ENCODE results near the gene IDUA.

The IDUA gene

DNA sequence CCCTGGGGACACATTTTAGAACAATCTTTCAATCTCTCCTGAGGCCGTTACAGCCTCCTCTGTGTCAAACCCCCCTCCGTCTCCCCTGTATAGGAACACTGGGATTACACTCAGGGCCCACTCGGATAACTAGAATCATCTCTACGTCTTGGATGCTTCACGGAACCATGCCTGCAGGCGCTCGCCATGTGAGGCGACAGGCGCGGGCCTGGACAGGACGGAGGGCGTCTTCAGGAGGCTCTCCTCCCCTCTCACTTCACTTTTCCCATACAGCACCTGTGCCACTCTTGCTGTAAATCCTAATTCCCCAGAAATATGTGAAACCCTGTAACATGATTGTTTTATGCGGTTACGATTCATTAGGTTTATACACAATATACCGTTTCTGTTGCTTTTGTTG, 4.0 kb upstream of the IDUA start:
- DNase-seq = no peak
- intact Hi-C loops (cut with DNase I) = loop anchor here (10.0 kb wide), 1 partner anchor 238 kb away; no protein-coding TSS in a partner anchor

DNA sequence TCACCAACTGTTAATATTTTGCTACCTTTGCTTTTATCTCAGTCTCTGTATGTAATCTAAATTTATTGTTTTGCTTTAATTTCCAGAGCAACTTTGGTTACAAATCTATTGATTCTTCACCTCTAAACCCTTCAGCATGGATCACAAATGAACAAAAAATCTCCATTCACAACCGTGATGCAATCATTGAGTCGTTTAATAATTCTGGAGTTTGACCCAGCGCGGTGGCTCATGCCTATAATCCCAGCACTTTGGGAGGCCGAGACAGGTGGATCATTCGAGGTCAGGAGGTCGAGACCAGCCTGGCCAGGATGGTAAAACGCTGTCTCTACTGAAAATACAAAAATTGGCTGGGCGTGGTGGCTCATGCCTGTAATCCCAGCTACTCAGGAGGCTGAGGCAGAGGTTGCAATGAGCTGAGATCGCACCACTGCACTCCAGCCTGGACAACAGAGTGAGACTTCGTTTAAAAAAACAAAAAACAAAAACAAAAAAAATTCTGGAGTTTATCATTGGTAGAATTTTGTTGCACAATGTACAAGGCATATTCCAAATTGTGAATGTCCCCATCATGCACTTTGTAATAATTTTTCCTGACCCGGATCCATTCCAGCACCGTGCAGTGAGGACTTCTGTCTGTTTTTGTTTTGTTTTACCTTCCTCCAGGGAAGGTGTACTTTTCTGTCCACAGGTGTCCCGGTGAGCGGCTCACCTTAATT, 2.3 kb upstream of the IDUA start:
- intact Hi-C loops (cut with DNase I) = loop anchor here (10.0 kb wide), 1 partner anchor 240 kb away; no protein-coding TSS in a partner anchor

DNA sequence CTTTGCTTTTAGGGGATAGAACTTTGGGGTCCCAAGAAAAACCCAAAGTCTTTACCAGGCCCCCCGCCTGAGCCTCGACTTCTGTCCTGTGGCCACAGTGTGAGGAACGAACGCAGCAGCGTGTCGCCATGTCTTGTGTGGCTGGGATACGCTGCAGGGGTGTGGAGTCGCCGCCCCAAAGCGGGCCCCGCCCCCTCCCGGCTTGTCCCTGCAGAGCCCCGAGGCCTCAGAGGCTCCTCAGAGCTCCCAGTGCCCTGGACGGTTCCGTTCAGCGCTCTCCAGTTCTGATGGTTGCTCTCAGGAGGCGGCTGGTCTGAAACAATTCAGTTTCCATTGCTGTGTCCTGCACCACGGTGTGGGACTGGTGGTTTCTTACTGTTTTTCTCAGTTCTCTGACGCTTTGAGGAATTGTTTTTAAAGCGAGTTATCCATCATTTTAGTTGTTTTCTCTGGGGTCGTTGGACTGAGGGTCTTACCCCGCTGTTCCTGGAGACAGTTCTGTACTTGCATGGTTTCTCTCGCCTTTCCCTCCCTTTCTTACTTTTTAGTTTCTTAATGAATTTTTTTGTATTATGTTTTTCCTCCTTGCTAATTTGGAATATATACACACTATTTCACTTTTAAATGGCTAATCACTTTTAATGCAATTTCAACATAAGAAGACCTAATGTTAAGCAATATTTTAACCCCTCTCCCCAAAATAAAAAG, 1.6 kb upstream of the IDUA start:
- DNase-seq = peak in 2 of 10 donors; percentile 31 to 83
- intact Hi-C loops (cut with DNase I) = loop anchor here (10.0 kb wide), 1 partner anchor 240 kb away; no protein-coding TSS in a partner anchor

More for the DNA sequence above, 2.3 kb upstream of the IDUA start:
- no peak for DNase-seq

DNA sequence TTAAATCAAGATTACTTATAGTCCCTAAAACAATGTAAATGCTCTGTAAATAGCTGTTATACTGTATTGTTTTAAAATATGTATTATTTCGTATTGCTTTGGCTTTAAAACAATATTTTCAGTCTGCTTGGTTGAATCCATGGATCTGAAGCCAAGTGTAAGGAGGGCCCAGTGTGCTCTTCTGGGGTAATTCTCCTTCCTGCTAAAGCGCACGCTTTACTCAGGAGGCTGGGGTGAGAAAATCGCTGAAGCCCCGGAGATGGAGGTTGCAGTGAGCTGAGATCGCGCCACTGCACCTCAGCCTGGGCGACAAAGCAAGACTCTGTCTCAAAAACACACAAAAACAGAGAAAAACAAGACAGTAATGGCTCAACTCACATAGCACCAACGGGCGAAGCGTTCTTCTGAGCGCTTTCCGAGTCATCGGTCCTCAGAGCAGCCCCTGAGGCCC, 391 bp upstream of the IDUA start:
- intact Hi-C loops (cut with DNase I) = loop anchor here (10.0 kb wide), 1 partner anchor 242 kb away; no protein-coding TSS in a partner anchor
- no peak for DNase-seq

DNA sequence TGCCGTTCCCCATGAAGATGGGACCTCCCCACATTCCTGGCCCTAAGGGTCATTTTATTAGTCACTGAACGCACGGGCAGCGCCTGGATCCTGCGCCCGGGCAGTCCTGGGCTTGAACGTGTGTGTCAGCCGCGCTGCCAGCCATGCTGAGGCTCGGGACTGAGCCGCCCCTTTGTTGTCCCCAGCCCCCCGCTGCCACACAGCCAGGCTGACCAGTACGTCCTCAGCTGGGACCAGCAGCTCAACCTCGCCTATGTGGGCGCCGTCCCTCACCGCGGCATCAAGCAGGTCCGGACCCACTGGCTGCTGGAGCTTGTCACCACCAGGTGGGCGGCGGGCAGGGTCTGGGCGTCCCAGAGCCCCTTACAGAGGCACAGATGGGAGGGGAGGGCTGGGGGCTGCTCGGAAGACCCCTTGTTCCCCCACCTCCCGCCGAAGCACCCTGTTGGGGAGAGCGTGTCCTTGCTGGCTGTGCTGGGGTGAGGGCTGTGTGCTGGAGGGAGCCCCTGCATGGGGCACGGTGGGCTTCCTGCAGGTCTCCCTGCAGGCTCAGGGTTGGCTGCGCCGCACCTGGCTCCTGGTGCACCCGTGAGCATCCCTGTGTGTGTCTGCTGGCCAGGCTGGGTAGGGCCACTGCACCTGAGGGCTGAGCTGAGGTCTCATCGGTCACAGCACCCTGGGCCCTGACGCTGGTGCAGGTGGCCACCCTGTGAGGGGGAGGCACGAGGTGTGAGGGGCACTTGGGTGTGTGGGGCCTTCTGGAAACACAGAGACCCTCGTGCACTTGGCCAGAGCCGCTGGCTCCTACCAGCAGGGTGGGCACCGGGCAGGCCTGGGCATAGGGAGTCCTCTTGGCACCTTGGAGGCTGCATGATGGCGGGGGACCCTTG, 1.0 kb downstream of the IDUA start:
- DNase-seq = peak in 1 of 10 donors; percentile 82
- intact Hi-C loops (cut with DNase I) = loop anchor here (10.0 kb wide), 1 partner anchor 243 kb away; no protein-coding TSS in a partner anchor

DNA sequence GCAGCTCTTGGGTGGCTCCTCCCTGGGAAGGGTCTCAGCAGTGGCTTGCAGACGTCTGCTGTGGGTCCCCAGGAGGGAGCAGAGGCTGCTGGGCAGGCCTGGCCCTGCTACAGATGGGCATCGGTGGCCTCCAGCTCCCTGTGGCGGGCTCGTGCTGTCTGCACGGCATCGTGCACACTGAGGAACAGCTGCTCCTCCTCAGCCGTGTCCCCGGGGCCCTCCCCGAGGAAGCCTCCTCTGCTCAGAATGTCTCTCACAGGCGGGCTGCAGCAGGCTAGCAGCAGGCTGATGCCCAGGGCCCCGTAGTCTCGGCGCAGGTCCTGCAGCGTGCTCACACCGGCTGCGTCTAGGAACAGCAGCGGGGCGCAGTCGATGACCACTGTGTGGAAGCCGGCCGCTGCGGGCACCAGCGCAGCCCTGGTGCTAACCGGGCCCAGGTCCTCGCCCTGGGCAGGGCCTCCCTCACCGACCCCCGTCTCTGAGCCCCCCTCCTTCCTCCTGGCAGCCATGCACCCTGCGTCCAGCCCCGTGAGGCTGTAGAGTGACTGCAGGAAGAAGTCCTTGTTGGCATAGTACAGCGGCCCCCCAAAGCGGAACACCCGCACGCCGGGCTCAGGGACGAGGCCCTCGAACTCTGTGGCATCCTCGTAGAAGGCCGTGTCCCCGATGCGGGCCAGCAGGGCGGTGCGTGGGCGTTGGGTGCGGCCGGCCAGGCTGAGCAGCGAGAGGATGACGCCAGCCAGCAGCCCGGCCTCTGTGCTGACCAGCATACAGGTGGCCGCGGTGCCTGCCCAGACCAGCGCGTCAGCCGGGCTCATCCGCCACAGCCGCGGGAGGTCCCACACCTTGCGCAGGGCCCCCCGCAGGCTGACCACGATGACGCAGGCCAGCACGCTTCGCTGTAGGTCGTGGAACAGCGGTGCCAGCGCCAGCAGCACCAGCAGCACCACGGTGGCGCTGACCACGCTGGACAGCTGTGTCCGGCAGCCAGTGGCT, 2.2 kb downstream of the IDUA start:
- intact Hi-C loops (cut with DNase I) = loop anchor here (10.0 kb wide), 1 partner anchor 244 kb away; no protein-coding TSS in a partner anchor
- DNase-seq = no peak

DNA sequence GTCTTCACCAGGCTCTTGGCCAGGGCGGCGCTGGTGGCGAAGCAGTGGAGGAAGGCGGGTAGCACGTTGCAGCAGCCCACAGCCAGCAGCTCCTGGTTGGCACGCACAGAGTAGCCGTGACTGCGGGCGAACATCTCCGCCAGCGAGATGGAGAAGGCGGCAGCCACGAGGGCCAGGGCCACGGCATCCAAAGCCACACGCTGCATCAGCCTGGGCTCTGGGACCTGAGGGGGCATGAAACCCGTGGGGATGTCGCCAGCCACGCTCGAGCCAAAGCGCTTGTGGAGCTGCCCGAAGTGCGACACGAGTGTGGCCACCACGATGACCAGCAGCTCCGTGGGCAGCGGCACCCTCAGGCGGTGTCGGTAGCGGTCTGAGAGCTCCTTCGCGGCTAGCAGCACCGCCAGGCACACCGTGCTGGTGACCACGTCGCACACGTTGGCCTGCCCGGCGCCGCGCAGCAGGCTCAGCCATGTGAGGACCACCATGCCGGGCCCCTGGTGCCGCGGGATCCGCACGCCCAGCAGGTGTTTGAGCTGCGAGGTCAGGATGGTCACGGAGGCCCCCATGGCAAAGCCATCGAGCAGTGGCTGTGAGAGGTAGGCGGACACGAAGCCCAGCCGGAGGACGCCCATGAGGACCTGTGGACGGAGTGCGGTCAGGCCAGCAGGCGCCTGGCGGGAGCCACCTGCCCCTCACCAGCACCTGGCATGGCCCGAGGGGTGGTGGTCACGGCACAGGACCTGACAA, 3.1 kb downstream of the IDUA start:
- DNase-seq = peak in 1 of 10 donors; percentile 83
- intact Hi-C loops (cut with DNase I) = loop anchor here (10.0 kb wide), 1 partner anchor 245 kb away; no protein-coding TSS in a partner anchor

DNA sequence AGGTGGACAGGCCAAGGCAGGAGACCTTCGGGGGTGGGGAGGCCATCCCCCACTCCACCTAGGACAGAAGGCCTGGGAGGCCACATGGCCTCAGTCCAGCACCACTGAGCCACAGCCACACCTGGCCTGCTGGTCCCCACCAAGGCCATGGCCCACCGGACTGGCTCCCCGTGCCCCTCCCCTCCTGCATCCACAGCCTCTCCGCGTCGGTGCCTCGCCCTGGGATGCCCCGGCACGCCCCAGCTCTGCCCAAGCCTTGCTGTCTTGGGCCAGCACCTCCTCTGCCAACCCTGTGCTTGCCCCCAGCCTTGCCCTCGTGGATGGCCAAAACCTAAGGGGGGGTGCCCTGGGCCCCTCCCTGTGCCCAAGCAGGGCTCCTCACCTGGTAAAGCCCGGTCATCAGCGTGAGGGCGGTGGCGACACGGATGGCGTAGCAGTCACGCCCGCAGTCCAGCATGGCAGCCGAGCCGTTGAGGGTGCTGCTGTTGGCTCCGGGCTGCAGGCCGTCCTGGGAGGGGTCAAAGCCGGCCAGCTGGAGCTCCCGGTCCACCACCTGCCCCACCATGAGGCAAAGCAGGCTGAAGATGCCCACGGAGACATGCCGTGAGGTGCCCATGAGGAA, 4.0 kb downstream of the IDUA start:
- intact Hi-C loops (cut with DNase I) = no loop called here

DNA sequence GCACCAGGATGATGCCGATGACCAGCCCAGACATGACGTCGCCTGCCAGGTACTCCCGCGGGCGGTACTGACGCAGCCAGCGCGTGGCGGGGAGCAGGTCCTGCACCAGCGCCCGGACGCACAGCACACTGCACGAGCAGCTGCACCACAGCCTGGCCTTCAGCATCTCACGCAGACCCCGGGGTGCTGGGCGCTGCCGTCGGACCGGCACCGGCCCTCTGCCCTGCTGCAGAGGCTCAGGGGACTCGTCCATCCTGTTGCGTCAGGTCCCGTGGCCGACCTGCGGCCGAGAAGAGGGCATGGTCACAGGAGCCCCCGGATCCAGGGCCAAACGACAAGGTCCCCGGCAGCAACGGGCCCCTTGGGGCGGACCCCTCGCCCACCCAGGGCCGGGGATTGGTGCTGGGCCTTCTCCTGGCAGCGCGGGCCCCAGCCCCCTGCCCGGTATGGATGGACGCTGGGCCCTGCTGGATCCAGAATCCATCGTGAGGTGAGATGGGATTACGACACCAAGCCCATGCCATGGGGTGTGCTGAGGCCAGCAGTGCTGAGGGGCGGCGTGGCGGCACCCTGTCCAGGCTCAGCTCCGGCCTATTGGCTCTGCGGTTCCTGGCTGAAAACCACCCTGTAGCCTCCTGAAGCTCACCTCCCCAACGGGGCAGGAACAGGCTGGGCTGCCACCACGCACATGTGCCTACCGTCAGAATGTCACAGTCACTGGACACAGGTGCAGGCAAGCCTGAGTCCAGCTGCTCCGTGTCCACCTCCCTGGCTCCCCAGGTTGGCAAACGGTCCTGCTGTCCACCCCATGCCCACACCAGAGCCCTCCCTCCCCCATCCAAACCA, 4.8 kb downstream of the IDUA start:
- intact Hi-C loops (cut with DNase I) = no loop called here
- peak in 1 of 10 donors; percentile 84 for DNase-seq

More for the DNA sequence above, 4.0 kb downstream of the IDUA start:
- peak in 1 of 10 donors; percentile 80 for DNase-seq

DNA sequence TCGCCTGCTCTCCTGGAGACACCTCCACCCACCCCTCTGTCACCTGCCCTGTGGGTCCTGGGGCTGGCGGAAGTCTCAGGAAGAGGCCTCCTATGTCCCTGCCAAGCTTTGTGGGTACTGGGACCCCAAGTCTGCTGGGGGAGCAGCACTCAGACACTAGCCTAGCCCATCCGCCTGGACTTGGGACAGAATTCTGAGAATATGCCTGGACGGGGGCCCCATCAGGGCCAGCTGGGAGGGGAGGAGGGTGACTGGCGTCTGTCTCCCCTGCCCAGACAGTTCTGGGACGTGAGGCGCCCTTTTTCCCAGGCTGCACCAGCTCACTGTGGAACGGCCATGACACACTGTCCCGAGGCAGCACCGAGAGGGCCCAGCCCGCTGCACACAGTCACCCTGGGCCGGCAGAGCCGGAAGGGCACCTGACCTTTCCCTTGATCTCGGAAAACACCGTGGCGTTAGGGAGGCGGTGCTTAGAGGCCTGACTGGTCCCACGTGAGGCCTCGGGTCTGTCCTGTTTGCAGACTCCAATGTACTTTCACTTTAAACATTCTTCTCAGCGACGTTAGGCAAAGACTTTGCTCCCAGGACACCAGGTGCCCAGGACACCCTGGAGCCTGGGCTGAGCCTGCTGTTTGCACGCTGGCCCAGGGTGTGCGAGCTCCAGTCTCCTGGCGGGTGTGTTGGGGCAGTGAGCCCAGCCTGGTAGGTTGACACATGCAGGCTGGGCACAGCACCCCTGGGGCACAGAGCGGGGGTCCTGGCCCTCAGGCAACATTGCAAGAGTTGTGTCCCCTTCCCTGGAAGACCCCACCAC, 5.7 kb downstream of the IDUA start:
- peak in 1 of 10 donors; percentile 80 for DNase-seq
- intact Hi-C loops (cut with DNase I) = no loop called here

DNA sequence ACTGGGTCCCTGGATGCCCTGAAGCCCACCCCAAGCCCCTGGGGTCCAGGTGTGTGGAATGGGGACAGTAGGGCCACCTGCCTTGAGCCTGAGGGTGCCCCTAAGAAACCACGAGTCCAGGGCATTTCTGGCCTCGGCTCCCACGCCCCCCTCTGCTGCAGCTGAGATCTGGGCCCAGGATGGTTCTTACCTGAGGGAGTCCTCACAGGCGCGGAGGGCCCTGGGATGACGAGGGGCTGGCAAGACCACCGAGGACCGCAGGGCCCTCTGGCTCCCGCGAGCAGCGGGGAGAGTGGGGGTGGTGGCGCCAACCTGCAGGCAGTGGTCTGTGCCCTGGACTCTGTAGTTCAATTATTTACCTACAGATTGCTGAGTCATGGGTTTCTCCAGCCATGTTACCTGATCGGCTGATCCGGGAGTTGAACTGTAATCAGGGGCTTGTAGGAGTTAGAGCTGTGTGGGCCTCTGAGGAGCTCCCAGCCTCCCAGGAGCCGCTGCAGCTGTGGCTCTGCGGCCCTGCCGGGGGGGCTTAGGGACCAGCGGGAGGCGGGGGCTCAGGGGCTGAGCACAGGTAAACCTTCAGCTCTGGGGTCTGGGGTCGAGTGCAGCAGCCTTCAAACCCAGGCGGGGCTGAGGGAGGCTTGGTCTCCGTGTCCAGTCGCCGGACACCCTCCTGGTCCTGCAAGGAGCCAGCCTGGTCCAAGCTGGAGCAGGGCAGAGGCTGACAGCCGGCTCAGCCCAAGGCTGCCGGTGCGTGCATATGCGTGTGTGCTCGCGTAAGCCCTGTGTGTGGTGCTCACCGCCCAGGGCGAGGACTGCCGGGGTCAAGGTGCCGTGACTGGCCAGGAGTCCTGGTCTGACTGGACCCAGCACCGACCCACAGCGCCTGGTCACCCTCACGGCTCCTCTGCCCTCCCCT, 6.5 kb downstream of the IDUA start, which contains the start of gene SLC26A1:
Gene SLC26A1, minus strand, starts transcription at position 294 of the 919 bp plus-strand sequence. CDS start 1,701 bp downstream, outside the sequence.
- intact Hi-C loops (cut with DNase I) = no loop called here
- peak in 2 of 10 donors; percentile 69 to 83 for DNase-seq

DNA sequence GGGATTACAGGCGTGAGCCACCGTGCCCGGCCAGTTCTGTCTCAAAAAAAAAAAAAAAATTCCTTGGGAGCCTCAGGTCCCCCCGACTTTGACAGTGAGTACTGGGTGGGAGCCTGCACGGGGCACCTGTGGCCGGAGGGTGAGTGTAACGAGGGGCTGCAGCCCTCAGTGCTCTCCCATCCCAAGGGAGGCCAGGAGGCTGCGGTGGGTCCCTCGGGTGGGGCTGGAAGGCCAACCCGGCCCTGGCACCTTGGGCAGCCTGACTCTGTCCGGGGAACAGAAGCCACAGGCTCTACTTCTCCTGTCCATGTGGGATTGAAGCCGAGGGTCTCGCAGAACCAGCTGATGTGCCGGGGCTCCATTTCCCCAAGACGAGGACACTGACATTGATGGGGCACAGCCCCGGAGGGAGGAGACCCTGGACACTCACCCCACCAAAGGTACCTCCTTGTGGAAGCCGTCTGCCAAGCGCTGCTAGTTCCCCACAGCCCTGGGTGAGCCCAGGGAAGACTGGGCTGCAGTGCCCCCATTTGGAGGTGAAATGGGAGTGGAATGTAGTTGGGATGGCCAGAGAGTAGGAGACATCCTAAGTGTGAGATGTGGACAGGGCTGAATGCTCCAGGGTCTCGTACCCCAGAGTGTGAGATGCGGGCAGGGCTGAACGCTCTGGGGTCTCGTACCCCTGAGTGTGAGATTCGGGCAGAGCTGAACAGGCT, 8.6 kb downstream of the IDUA start:
- intact Hi-C loops (cut with DNase I) = no loop called here
- DNase-seq = no peak

DNA sequence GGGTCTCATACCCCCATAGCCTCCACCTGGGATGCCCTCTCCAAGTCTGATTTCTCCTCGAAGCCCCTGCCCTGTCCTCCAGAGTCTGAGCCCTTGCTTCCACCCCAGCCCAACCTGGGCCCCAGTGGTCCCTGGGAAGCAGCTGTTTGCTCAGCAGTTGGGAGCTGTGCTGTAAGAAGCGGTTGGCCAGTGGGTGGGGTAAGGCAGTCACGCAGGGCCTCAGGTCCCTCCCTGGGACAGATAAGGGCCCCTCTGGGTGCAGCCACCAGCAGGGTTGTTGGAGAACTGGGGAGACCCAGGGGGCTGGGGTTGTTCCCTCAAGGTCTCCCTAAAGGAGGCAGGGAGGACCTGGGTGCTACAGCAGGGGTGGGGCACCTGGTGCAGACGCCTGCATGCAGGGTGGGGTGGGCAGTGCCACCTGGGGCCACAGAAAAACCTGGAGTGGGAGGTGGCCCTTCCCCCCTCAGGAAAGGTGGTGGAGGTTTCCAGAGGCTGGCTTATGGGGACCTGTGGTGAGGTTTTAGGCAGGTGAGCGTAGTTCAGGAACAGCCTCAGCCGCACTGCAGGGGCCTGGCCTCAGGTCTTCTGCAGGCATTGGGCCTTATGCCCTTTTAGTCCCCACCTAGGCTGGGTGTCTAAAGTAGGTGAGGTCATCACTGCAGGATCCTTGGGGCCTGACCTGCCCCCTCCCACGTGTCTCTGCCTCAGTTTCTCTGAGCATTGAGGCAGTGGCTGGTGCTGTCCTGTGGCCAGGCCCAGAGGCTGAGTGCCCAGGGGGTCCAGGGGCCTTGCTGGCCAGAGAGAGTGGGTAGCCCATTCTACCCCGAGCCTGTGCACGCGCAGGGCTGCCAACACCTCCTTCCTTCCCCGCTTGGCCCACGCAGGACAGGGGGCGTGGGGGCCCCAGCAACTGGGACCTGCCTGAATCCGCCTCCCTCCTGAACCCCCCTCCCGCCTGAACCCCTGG, 9.5 kb downstream of the IDUA start:
- intact Hi-C loops (cut with DNase I) = no loop called here
- no peak for DNase-seq
